Right lung (tissue), 10 donors: ENCODE measurements around the gene CTNNA1. TPM values are rescaled to one million over a fixed set of nuclear protein-coding genes. Genes with fewer than 3 reads are reported as not detected.
"Not testable (repeated sequence)": the region's sequence is repeated elsewhere in the genome, so short reads cannot be mapped to it uniquely, and the experiment has no call there.

ENCODE experiments used
- DNase-seq, 2 donors: peaks; one replicate each; pipeline ENCODE4 v3.0.0-alpha.2; 2013
- long read RNA-seq, 8 donors: transcript quantifications; one replicate each; lab custom pipeline, GENCODE V29; 2026
- polyA plus RNA-seq, 5 donors: library from polyadenylated mRNA; unstranded; fragments of 120-200 nt; gene quantifications; one replicate each; pipeline versions ENCODE4 v1.2.1 to v1.2.3, GENCODE V29; 2013; ENCODE audit warnings: inconsistent platforms in 1 of 5, low replicate concordance in 1 of 5; ENCODE audit not compliant: insufficient read length in 5 of 5, insufficient read depth in 1 of 5

CTNNA1 gene, protein sequence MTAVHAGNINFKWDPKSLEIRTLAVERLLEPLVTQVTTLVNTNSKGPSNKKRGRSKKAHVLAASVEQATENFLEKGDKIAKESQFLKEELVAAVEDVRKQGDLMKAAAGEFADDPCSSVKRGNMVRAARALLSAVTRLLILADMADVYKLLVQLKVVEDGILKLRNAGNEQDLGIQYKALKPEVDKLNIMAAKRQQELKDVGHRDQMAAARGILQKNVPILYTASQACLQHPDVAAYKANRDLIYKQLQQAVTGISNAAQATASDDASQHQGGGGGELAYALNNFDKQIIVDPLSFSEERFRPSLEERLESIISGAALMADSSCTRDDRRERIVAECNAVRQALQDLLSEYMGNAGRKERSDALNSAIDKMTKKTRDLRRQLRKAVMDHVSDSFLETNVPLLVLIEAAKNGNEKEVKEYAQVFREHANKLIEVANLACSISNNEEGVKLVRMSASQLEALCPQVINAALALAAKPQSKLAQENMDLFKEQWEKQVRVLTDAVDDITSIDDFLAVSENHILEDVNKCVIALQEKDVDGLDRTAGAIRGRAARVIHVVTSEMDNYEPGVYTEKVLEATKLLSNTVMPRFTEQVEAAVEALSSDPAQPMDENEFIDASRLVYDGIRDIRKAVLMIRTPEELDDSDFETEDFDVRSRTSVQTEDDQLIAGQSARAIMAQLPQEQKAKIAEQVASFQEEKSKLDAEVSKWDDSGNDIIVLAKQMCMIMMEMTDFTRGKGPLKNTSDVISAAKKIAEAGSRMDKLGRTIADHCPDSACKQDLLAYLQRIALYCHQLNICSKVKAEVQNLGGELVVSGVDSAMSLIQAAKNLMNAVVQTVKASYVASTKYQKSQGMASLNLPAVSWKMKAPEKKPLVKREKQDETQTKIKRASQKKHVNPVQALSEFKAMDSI
- 100 to 1,000 TPM; 294 to 386 (median 345) TPM for polyA plus RNA-seq
- long read RNA-seq, donor 1, transcript CTNNA1-201 (18 exons, 3,756 nt) = major isoform, 38 of 110 reads
- long read RNA-seq, donor 1, transcript CTNNA1-236 (2 exons, 2,044 nt) = minor isoform, 10 of 110 reads
- long read RNA-seq, donor 1, partial matches to known transcripts = 59 of 110 reads
- long read RNA-seq, donor 1, other reads (novel, unspliced or antisense) = 0 of 110 reads
- long read RNA-seq, donor 2, transcript CTNNA1-201 (18 exons, 3,756 nt) = major isoform, 22 of 77 reads
- long read RNA-seq, donor 2, partial matches to known transcripts = 51 of 77 reads
- long read RNA-seq, donor 2, other reads (novel, unspliced or antisense) = 0 of 77 reads
- long read RNA-seq, donor 3, transcript CTNNA1-201 (18 exons, 3,756 nt) = major isoform, 18 of 73 reads
- long read RNA-seq, donor 3, transcript CTNNA1-236 (2 exons, 2,044 nt) = minor isoform, 11 of 73 reads
- long read RNA-seq, donor 3, partial matches to known transcripts = 39 of 73 reads
- long read RNA-seq, donor 3, other reads (novel, unspliced or antisense) = 0 of 73 reads
- long read RNA-seq, donor 4, transcript CTNNA1-201 (18 exons, 3,756 nt) = major isoform, 18 of 59 reads
- long read RNA-seq, donor 4, transcript CTNNA1-236 (2 exons, 2,044 nt) = minor isoform, 8 of 59 reads
- long read RNA-seq, donor 4, partial matches to known transcripts = 29 of 59 reads
- long read RNA-seq, donor 4, other reads (novel, unspliced or antisense) = 0 of 59 reads
- long read RNA-seq, donor 5, transcript CTNNA1-201 (18 exons, 3,756 nt) = major isoform, 27 of 142 reads
- long read RNA-seq, donor 5, transcript CTNNA1-236 (2 exons, 2,044 nt) = minor isoform, 10 of 142 reads
- long read RNA-seq, donor 5, partial matches to known transcripts = 101 of 142 reads
- long read RNA-seq, donor 5, other reads (novel, unspliced or antisense) = 0 of 142 reads
- long read RNA-seq, donor 6, transcript CTNNA1-236 (2 exons, 2,044 nt) = minor isoform, 13 of 143 reads
- long read RNA-seq, donor 6, transcript CTNNA1-201 (18 exons, 3,756 nt) = major isoform, 51 of 143 reads
- long read RNA-seq, donor 6, partial matches to known transcripts = 78 of 143 reads
- long read RNA-seq, donor 6, other reads (novel, unspliced or antisense) = 0 of 143 reads
- long read RNA-seq, donor 7, transcript CTNNA1-236 (2 exons, 2,044 nt) = minor isoform, 6 of 117 reads
- long read RNA-seq, donor 7, transcript CTNNA1-201 (18 exons, 3,756 nt) = major isoform, 38 of 117 reads
- long read RNA-seq, donor 7, partial matches to known transcripts = 72 of 117 reads
- long read RNA-seq, donor 7, other reads (novel, unspliced or antisense) = 0 of 117 reads
- long read RNA-seq, donor 8, transcript CTNNA1-236 (2 exons, 2,044 nt) = minor isoform, 5 of 22 reads
- long read RNA-seq, donor 8, transcript CTNNA1-201 (18 exons, 3,756 nt) = major isoform, 8 of 22 reads
- long read RNA-seq, donor 8, partial matches to known transcripts = 9 of 22 reads
- long read RNA-seq, donor 8, other reads (novel, unspliced or antisense) = 0 of 22 reads

DNA sequence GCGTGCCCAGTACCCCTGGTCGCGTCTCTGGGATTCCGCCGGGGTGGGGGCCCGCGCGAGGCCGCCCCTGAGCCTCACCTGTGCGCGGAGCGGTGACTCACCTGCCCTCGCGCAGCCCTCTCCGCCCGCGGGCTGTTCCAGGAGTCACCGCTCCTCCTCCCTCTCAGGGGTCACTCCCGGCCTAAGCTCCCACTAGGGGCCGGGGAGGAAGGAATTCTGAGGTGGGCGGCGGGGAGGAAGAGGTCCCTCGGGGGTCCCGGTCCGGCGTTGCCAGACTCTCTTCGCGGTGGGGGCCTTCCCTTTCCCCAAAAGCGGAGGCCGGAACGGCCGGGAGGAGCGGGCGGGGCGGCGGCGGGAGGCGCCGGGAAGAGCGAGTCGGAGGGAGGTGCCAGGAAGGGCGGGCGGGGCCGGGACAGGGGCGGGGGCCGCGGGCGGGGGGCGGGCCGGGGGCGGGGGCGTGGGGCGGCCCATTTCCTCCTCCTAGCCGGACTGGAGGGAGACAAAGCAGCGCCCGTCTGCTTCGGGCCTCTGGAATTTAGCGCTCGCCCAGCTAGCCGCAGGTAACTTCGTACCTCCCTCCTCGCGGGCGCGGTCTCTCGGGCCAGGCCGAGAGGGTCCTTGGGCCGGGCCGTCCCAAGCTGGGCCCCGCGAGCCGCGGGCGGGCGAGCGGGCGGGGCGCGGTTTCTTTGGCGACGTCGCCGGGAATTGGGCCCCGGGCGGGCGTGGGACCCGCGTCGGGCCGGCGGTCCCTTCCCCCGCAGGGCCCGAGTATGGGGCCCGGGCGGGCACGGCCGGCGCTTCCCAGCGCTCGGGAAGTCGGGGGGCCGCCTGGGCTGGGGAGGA lies at the start of gene CTNNA1:
TSS of gene CTNNA1 (plus strand) at position 475 of the 843 bp plus-strand sequence. CDS start 28,500 bp downstream, outside the sequence.
- peak; percentile 76 to 82 for DNase-seq

DNA sequence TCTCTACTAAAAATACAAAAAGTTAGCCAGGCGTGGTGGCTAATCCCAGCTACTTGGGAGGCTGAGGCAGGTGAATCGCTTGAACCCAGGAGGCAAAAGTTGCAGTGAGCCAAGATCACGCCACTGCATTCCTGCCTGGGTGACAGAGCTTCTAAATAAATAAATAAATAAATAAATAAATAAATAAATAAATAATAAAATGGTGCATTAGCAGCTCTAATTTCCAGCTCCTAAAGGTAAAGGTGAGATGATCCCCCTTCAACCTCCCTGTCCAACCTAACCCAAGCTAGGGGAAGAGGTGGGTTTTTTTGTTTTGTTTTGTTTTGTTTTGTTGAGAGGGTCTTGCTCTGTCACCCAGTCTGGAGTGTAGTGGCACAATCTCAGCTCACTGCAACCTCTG lies 49.4 kb upstream of the CTNNA1 start:
- DNase-seq = not testable (repeated sequence)

DNA sequence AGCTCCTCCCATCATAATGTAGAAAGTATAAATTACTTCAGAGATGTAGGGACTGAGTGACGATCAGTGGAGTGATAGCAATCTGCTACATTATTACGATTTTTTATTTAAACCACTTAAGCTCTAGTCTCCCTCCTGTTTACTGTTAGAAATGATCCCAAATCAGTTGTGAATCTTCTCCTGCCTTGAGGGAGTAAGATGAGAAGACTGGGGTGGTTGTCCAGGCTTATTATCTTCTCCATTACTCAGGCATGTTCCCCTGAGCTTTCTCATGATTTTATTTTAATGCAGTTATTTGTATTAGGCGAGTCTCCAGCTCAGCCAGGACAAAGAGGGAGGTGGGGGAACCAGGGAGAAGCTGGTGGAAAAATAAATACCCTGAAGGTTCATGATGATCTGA lies 48.2 kb upstream of the CTNNA1 start:
- DNase-seq = no peak

DNA sequence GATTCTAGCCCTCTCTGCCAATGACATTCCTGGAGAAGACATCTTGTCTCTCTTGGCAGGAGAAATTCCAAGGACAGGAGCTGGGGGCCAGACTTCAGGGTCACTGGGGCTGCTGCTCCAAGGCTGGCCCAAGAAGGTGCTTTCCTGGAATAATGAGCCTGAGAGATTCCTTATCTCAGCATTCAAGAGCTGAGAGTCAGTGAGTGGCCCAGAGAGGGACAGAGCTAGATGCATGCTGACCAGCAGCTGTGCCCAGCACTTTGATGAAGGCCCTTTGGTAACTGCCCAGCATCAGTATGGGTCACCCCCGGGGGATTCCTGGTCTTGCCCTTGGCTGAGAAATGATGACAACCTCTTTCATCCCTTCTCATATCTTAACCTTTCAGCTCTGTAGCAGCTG lies 47.7 kb upstream of the CTNNA1 start:
- DNase-seq = no peak

DNA sequence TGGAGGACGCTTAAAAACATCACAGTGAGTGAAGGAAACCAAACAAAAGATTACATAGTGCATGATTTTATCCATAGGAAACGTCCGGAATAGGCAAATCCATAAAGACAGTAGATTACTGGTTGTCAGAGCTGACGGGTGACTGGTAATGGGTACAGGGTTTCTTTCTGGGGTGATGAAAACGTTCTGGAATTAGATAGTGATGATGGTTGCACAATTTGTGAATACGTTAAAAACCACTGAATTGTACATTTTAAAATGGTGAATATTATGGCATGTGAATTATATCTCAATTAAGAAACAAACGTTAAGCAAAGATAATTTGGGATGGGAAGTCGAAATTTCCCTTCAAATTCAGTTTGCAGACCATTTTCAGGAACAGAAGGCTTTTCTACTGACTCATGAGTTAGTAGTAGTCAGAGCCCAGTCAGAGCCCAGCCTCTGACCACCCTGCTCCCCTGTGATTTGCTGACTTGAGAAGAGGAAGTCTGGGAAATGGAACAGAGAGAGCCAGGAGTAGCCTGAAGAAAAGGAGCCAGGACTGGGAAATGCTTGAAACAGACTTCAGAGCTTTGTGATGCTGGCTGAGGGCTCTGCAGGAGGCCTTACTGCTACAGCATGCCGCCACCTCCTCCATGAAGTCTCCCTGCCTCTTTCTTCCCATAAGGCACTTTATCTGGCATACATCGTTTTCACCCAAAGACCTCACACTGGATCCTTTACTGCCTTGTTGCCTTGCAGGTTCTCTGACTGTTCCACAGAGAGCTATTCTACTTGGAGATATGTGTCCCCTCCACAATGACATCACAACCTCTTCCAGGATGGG lies 46.4 kb upstream of the CTNNA1 start:
- DNase-seq = no peak

DNA sequence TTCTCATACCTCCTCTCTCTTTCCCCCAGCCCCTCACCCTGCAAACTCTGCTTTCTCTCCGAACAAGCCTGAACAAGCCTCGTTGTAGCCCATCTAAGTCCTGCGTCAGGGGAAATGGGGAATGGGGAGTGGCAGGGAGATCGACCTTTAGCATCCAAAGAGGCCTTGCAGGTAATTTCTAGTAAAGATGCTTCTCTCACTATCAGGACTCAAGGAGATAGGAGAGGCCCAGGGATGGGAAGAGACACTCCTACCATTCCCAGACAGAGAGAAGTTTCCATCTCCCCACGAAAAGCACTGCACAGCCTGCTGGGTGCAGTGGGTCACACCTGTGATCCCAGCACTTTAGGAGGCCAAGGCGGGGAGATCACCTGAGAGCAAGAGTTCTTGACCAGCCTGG lies 44.4 kb upstream of the CTNNA1 start:
- DNase-seq = no peak

DNA sequence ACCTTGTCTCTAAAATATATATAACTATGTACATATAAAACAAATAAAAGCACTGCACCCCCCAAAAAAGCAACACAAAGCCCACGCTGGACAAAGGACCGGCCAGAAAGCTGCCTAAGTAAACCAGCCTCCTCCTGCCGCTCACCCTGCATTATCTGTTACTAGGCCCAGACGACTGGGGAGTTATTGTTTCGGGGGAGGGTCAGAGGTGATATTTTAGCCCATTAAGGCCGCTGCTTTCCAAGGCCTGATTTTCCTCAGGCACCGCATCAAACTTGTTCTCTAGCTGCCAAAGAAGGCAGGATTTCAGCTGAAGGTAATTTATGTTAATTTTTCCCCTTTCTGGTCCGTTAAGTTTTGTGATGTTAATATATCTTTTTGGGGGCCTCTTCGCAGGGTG lies 44.0 kb upstream of the CTNNA1 start:
- no peak for DNase-seq

DNA sequence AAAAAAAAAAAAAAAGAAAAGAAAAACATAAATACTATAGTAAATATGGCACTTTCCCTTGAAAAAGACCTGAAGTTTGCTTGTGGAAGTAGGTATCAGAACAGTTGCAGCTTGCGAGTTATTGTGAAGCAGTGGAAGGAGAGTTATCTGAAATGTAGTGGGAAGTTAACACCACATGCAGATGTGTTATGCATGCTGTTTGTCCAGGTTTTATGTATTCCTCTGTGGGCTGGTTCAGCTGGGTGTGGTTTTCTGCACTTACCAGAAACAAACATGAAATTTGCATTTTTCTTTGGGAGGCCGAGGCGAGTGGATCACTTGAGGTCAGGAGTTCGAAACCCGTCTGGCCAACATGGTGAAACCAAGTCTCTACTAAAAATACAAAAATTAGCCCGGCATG lies 42.1 kb upstream of the CTNNA1 start:
- DNase-seq = no peak

DNA sequence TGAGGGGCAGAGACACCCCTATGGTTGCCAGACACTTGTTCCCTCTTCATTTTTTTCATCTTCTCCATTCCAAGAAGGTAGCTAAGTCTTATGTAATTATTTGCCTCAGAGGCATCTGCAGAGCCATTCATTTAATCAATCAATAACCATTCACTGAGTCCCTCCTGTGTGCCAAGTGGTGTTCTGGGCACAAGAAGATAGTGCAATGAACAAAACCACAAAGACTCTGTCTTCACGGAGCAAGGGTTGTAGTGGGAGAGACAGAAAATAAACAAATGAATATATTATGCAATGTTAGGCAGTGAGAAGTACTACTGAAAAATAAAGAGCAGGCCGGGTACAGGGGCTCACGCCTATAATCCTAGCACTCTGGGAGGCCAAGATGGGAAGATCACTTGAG lies 41.4 kb upstream of the CTNNA1 start:
- no peak for DNase-seq

DNA sequence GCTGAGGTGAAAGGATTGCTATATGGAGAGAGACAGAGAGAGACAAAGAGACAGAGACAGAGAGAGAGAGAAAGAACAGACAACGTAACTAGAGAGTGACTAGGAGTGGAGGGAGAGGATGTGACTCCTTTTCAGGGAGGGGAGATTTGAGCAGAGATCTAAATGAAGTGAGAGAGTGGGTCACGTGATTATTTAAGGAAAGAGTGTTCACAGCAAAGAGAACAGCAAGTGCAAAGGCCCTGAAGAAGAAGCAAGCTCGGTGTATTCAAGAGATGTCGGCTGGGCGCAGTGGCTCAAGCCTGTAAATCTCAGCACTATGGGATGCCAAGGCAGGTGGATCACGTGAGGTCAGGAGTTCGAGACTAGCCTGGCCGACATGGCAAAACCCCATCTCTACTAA lies 40.9 kb upstream of the CTNNA1 start:
- DNase-seq = no peak

DNA sequence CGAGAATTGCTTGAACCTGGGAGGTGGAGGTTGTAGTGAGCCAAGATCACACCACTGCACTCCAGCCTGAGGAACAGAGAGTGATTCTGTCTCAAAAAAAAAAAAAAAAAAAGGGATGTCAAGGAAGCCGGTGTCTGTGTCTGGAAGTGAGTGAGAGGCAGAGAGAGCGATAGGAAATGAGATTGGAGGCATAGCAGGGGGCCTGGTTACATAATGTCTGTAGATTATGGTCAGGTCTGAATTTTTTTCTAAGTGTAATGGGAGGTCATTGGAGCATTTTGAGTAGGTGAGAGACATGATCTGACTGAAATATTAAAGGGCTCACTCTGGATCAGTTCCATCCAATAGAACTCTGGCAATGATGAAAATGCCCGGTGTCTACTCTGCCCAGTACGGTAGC lies 40.4 kb upstream of the CTNNA1 start:
- DNase-seq = no peak

DNA sequence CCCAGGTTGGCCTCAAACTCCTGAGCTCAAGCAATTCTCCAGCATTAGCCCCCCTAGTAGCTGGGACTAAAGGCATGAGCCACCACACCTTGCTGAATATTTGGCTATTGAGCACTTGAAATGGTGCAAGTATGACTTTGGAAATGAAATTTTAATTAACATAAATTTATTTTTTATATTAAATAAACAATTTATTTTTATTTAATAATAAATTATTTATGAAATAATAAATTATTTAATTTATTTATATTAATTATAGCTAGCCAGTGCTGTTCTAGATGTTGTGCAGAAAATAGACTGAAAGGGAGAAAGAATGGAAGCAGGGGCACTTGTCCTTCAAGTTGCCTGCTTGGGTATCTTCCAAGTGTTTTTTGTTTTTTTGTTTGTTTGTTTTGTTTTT lies 40.0 kb upstream of the CTNNA1 start:
- DNase-seq = no peak

DNA sequence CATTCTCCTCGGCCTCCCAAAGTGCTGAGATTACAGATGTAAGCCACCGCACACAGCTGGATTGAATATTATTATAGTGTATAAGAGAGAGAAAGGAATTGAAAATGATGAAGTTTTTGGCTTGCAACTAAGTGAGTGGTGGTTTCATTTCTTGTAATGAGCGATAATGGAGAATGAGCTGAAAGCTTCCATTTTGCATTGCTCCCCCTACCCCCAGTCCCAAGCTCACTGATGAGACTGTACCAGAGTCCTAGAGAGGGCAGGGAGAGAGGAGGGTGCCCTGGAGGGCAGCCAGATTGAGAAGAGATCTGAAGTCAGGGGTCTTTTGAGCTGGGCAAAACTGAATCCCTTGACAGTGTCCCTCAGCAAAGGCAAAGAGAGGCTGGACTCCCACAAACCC lies 38.5 kb upstream of the CTNNA1 start:
- no peak for DNase-seq

DNA sequence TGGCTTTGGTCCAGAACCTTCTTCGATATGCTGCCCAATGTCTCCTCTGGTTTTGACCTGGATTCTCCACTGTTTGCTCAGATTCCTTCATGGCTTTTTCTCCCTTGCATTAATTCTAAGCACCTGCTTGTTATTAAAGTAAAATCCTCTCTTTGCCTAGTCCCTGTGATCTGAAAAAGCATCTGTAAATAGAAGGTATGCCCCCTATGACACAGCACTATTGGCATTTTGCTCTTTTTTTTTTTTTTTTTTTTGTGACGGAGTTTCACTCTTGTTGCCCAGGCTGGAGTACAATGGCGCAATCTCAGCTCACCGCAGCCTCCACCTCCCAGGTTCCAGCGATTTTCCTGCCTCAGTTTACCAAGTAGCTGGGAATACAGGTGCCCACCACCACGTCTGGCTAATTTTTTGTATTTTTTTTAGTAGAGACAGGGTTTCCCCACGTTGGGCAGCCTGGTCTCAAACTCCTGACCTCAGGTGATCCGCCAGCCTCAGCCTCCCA lies 37.2 kb upstream of the CTNNA1 start:
- not testable (repeated sequence) for DNase-seq

DNA sequence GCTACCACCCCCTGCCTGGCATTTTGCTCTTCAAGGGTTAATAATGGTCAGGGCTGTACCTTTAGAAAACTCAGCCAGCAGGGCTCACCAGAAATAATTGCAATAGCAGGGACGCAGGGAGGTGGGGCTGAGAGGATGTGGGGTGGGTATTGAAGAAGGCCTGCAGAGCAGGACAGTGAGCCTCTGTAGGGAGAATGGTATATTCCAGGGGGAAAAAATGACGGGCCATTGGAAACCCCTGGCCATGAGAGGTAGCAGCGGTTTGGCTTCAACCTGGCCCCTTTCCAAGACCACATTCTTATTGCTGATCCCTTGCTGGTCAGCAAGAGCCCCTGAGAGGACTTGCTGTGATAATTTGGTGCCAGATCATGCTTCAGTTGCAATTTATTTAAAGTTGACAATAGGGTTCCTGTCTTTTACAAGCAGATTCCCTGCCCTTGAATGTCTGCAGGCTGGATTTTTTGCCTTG lies 36.7 kb upstream of the CTNNA1 start:
- DNase-seq = no peak

DNA sequence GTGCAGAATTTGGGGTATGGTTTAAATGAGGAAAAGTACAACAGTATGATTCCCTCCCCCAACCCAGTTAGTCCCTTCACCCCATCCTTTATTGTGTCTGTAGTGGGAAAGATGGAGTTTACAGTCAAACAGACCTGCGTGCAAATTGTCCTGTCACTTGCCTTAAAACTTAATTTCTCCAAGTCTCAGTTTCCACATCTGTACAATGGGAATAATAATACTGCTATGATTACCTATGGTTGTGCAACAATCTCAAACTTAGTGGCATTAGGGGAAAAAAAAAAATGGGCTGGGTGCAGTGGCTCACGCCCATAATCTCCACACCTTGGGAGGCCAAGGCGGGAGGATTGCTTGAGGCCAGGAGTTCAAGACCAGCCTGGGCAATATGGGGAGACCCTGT lies 35.8 kb upstream of the CTNNA1 start:
- DNase-seq = no peak

DNA sequence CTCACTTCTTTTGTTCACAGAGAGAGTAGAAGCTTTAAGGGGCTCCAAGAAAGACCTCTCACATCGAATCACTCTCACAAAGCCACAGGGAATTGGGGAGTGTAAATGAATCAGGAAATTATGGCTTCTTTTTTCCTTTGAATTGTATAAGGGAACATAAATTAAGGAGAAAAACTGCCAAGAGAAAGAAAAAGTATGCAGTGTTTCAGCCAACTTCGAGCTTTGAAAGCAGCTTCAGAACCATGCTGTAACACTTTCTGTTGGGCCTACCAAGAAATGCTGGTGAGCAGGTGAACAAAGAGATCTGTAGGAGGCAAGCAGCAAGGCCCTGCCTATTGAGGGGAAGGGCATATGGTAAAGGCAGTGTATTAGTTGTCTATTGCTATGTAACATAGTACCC lies 33.4 kb upstream of the CTNNA1 start:
- no peak for DNase-seq
